Endothelial cell of umbilical vein (primary cell): ENCODE data around the gene ZNF776. TPM values are rescaled to one million over a fixed set of nuclear protein-coding genes. Genes with fewer than 3 reads are reported as not detected.

Experiments used
- BruUV-seq: library from RNA; stranded (reverse); fragments of 400-500 nt; replicated peaks from 2 replicates; lab custom pipeline; 2021; lab: Mats Ljungman, UMichigan
- CTCF ChIA-PET: fragments of 300-600, 350-600 bp; sonication (Branson Sonifier 250); formaldehyde crosslinking; loops from one replicate; lab custom pipeline; 2021; ENCODE audit warnings: antibody characterized with exemption, inconsistent platforms; lab: Charles Lee
- POLR2A ChIA-PET: fragments of 300-600, 350-600 bp; sonication (Branson Sonifier 250); formaldehyde crosslinking; loops from one replicate; lab custom pipeline; 2021; ENCODE audit warnings: antibody characterized with exemption, inconsistent platforms; lab: Charles Lee
- DNase-seq: peaks from one replicate; pipeline ENCODE4 v3.0.0-alpha.2; 2011; ENCODE audit warnings: low read depth, low spot score
- FAIRE-seq: peaks from 2 replicates; lab custom pipeline; 2011; peaks lifted over from hg19 to GRCh38; lab: Jason Lieb, UNC
- H2AFZ ChIP-seq: 2 replicates; pipeline ENCODE4 v1.6.0; 2012; ENCODE audit warnings: low read depth, low read length, control low read depth, inconsistent platforms
- H3K27ac ChIP-seq: 2 replicates; pipeline ENCODE4 v1.5.1; 2011; ENCODE audit warnings: low read depth, mild to moderate bottlenecking, control low read depth, low read length, moderate library complexity; ENCODE audit not compliant: insufficient read depth
- H3K27me3 ChIP-seq, 2 experiments: 2 replicates each; pipeline versions ENCODE4 v1.6.0 to v1.6.1; 2011; ENCODE audit warnings: low read length in 2 of 2, mixed read lengths in 1 of 2; ENCODE audit not compliant: control insufficient read depth in 2 of 2, insufficient read depth in 2 of 2
- H3K36me3 ChIP-seq, 2 experiments: 2 replicates in 1 of 2; 3 replicates in 1 of 2; pipeline ENCODE4 v1.5.1; 2011; ENCODE audit warnings: low read length in 2 of 2, mild to moderate bottlenecking in 1 of 2, moderate library complexity in 1 of 2; ENCODE audit not compliant: control insufficient read depth in 2 of 2, insufficient read depth in 2 of 2; ENCODE audit errors: extremely low read depth in 1 of 2
- H3K4me1 ChIP-seq: 3 replicates; pipeline ENCODE4 v1.5.1; 2011; ENCODE audit warnings: mild to moderate bottlenecking, low read length; ENCODE audit not compliant: control insufficient read depth, insufficient read depth; ENCODE audit errors: extremely low read depth
- H3K4me2 ChIP-seq: 2 replicates; pipeline ENCODE4 v1.6.1; 2011; ENCODE audit warnings: low read length, control low read depth, mixed read lengths; ENCODE audit not compliant: insufficient read depth
- H3K4me3 ChIP-seq, 3 experiments: fragments of 200-600 bp in 1 of 3; sonication (generic), shearing (Covaris generic) in 1 of 3; replicated peaks in 1 of 3; 2 replicates each; pipeline ENCODE4 v1.5.1; 2011 to 2016; ENCODE audit warnings: control low read depth in 3 of 3, low read length in 3 of 3, mild to moderate bottlenecking in 2 of 3, inconsistent platforms in 1 of 3, low read depth in 1 of 3, moderate library complexity in 1 of 3; ENCODE audit not compliant: insufficient read depth in 1 of 3
- H3K79me2 ChIP-seq: 2 replicates; pipeline ENCODE4 v1.6.0; 2012; ENCODE audit warnings: low read length, inconsistent platforms; ENCODE audit not compliant: control insufficient read depth, insufficient read depth
- H3K9ac ChIP-seq: replicated peaks from 2 replicates; pipeline ENCODE3; 2011; ENCODE audit warnings: low read length, control low read depth; ENCODE audit not compliant: insufficient read depth; ENCODE audit errors: extremely low read depth
- H3K9me1 ChIP-seq: replicated peaks from 3 replicates; pipeline ENCODE4 v1.6.0; 2011; ENCODE audit warnings: mild to moderate bottlenecking, low read length; ENCODE audit not compliant: control insufficient read depth, insufficient read depth; ENCODE audit errors: extremely low read depth
- H3K9me3 ChIP-seq: replicated peaks from 2 replicates; pipeline ENCODE4 v1.5.1; 2012; ENCODE audit warnings: low read length, inconsistent platforms; ENCODE audit not compliant: control insufficient read depth, insufficient read depth
- H4K20me1 ChIP-seq: replicated peaks from 2 replicates; pipeline ENCODE3; 2011; ENCODE audit warnings: mild to moderate bottlenecking, low read length; ENCODE audit not compliant: control insufficient read depth, insufficient read depth; ENCODE audit errors: extremely low read depth
- EZH2 ChIP-seq: IDR thresholded peaks from 2 replicates; pipeline ENCODE4 v1.6.1; 2012; ENCODE audit warnings: borderline replicate concordance, low read depth, mild to moderate bottlenecking, moderate library complexity, low read length, inconsistent platforms; ENCODE audit not compliant: severe bottlenecking
- FOS ChIP-seq: IDR thresholded peaks from 2 replicates; pipeline ENCODE4 v1.6.1; 2011; ENCODE audit warnings: mild to moderate bottlenecking, low read length, moderate library complexity, borderline replicate concordance; ENCODE audit not compliant: insufficient read depth
- GATA2 ChIP-seq: IDR thresholded peaks from 2 replicates; pipeline ENCODE4 v1.7.0; 2011; ENCODE audit warnings: low read depth, mild to moderate bottlenecking, moderate library complexity, mixed read lengths, low read length; ENCODE audit not compliant: insufficient read length, insufficient read depth
- JUN ChIP-seq: IDR thresholded peaks from 2 replicates; pipeline ENCODE4 v1.6.1; 2011; ENCODE audit warnings: borderline replicate concordance, low read depth; ENCODE audit not compliant: insufficient read length, insufficient read depth
- MYC ChIP-seq: IDR thresholded peaks from one replicate; pipeline ENCODE4 v1.6.1; 2011; ENCODE audit warnings: mild to moderate bottlenecking, low read depth, low read length
- POLR2A ChIP-seq: IDR thresholded peaks from 2 replicates; pipeline ENCODE4 v1.6.1; 2012; ENCODE audit warnings: low read depth, mild to moderate bottlenecking, control low read depth, low read length
- POLR2AphosphoS5 ChIP-seq: IDR thresholded peaks from 2 replicates; pipeline ENCODE4 v1.6.1; 2012; ENCODE audit warnings: low read depth, mild to moderate bottlenecking, control low read depth, low read length, moderate library complexity; ENCODE audit not compliant: insufficient read depth
- dilution Hi-C: fragments of 300-500 bp; cut with MboI; formaldehyde crosslinking; loops from one replicate; pipeline ENCODE4 v1.15.0; 2019; ENCODE audit warnings: low sequenced_read_pairs; ENCODE audit not compliant: extremely low pct_ligation_motif_present
- intact Hi-C: fragments of 100-400 bp; cut with micrococcal nuclease; formaldehyde crosslinking; loops from one replicate; pipeline ENCODE4 v1.10.0; 2022
- polyA plus RNA-seq, 4 experiments: library from polyadenylated mRNA; depleted of rRNA in 3 of 4; stranded (reverse) in 3 of 4; unstranded in 1 of 4; fragments of >200 nt; gene quantifications; 2 replicates each; pipeline versions ENCODE4 v1.2.1 to v1.2.3, GENCODE V29; 2011 to 2012; ENCODE audit warnings: missing spikeins in 1 of 4
- total RNA-seq: library from RNA; stranded (reverse); gene quantifications from 2 replicates; pipeline ENCODE4 v1.2.3, GENCODE V29; 2021
- TF ChIP-seq, protein P1 (sequence below): IDR thresholded peaks from 2 replicates; pipeline ENCODE4 v1.6.1; 2011; ENCODE audit not compliant: insufficient read depth, insufficient read length
- TF ChIP-seq, protein P2 (sequence below), 2 donors: IDR thresholded peaks; 1 replicate in 1 of 2; 2 replicates in 1 of 2; pipeline ENCODE4 v1.5.1; 2011; ENCODE audit warnings: low read length in 2 of 2, mild to moderate bottlenecking in 2 of 2, moderate library complexity in 2 of 2, control low read depth in 1 of 2, inconsistent platforms in 1 of 2, low read depth in 1 of 2; ENCODE audit not compliant: insufficient read depth in 1 of 2; ENCODE audit errors: extremely low read depth in 1 of 2

The ZNF776 gene
- total and polyA plus RNA-seq, 2 donors (not counting 3 experiments of a cell fraction or from before 2014, with no cell fraction given) = 5.7 to 12.1 TPM

DNA sequence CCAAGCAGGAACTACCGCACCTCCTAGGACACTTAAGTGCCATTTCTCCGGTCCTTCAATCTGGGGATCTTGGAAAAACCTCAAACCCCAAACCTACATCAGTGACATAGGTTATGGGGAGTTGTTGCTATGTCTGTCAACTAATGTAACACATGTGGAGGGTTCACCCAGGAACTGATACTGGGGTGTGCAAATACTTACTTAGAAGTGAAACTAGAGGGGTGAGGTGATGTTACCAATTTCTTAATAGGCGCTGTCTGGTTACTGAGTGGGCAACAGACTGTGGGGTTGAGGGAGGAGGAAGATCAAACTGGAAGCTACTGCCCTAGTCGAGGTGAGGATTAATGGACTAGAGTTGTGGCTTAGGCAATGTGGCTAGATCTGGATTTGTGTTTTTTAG, 24.8 kb downstream of the ZNF776 start:
- CTCF ChIA-PET = no interaction called here

More for the DNA sequence above, 24.8 kb downstream of the ZNF776 start:
- no TSS peak for BruUV-seq
- DNase-seq (no peak), FAIRE-seq (no peak)
- no peak overlapping the region for H2AFZ ChIP-seq
- H3K9me3 ChIP-seq = no peaks in the 10 kb centered on the region
- H3K79me2 ChIP-seq = peaks cover 47% of the 10 kb centered on the region
- H3K27me3 ChIP-seq = no peaks in the 10 kb centered on the region
- H3K4me3 ChIP-seq = no peak overlapping the region
- H3K9ac ChIP-seq = no peak overlapping the region
- POLR2A ChIA-PET = no interaction called here
- no peak overlapping the region for H3K4me2 ChIP-seq
- peaks cover 5% of the 10 kb centered on the region for H3K4me1 ChIP-seq
- H3K9me1 ChIP-seq = no peaks in the 10 kb centered on the region
- no peaks in the 10 kb centered on the region for H4K20me1 ChIP-seq
- no peak for TF ChIP-seq MYC
- TF ChIP-seq, protein P1, sequence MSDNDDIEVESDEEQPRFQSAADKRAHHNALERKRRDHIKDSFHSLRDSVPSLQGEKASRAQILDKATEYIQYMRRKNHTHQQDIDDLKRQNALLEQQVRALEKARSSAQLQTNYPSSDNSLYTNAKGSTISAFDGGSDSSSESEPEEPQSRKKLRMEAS = no peak
- TF ChIP-seq FOS = no peak
- no peak for TF ChIP-seq EZH2
- no peak for TF ChIP-seq GATA2
- no peak for TF ChIP-seq POLR2A
- no peak for TF ChIP-seq POLR2AphosphoS5
- TF ChIP-seq, protein P2, sequence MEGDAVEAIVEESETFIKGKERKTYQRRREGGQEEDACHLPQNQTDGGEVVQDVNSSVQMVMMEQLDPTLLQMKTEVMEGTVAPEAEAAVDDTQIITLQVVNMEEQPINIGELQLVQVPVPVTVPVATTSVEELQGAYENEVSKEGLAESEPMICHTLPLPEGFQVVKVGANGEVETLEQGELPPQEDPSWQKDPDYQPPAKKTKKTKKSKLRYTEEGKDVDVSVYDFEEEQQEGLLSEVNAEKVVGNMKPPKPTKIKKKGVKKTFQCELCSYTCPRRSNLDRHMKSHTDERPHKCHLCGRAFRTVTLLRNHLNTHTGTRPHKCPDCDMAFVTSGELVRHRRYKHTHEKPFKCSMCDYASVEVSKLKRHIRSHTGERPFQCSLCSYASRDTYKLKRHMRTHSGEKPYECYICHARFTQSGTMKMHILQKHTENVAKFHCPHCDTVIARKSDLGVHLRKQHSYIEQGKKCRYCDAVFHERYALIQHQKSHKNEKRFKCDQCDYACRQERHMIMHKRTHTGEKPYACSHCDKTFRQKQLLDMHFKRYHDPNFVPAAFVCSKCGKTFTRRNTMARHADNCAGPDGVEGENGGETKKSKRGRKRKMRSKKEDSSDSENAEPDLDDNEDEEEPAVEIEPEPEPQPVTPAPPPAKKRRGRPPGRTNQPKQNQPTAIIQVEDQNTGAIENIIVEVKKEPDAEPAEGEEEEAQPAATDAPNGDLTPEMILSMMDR (IDR thresholded peaks at IDR 0.05; ENCODE audit: extremely low read depth in 1 of 2, insufficient read depth in 1 of 2, low read depth in 1 of 2, low read length in 2 of 2) = no peak
- no peak for TF ChIP-seq JUN
- peaks cover 0 to 2% of the 10 kb centered on the region in 2 experiments for H3K36me3 ChIP-seq
- no peak overlapping the region for H3K27ac ChIP-seq
- intact Hi-C loops = no loop called here
- dilution Hi-C loops = no loop called here
